ENCODE data around the gene CASK.
A peak's percentile ranks its signal among the peaks of the same experiment; 100 is the strongest.

Gene CASK

DNA sequence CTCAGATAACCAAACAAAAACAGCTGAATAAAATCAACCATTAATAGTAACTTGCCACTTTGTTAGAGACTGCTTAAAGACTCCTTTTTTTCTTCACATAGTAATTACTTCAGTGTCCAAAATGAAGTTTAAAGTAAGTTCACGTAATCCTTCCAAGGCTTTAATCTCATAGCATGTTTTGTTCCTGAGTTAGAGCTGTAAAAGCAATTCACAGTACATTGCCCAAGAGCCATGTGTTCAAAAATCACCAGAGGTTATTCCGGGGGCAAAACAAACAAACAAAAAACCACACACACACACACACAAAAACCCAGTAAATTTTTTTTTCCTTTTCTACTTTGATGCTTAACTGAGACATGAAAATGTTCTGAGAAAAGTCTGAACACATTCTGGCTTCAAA is 193.3 kb downstream of the CASK start:
- peak; percentile 72 for DNase-seq (ENCODE audit: low read depth)
- H3K4me3 ChIP-seq (ENCODE audit: low read depth, low read length), result no peak overlapping the region

DNA sequence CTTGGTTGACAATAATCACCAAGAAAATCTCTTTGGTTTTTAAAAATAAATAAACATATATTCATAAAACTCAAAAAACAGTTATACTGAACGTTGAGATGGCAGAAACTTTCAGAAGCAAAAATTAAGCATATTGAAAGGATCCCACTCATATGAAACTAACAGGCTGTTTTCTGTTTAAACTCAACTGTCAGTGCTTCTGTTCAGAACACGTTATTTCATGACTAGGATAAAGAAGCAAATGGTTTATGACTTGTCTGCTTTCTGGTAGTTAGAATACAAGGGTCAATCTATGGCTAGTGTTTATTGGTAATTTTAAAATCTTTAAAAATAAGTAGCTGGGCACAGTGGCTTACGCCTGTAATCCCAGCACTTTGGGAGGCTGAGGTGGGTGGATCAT is 195.2 kb downstream of the CASK start:
- DNase-seq (ENCODE audit: low read depth), result no peak
- H3K4me3 ChIP-seq (ENCODE audit: low read depth, low read length), result no peak overlapping the region
- TF ChIP-seq, protein P1, sequence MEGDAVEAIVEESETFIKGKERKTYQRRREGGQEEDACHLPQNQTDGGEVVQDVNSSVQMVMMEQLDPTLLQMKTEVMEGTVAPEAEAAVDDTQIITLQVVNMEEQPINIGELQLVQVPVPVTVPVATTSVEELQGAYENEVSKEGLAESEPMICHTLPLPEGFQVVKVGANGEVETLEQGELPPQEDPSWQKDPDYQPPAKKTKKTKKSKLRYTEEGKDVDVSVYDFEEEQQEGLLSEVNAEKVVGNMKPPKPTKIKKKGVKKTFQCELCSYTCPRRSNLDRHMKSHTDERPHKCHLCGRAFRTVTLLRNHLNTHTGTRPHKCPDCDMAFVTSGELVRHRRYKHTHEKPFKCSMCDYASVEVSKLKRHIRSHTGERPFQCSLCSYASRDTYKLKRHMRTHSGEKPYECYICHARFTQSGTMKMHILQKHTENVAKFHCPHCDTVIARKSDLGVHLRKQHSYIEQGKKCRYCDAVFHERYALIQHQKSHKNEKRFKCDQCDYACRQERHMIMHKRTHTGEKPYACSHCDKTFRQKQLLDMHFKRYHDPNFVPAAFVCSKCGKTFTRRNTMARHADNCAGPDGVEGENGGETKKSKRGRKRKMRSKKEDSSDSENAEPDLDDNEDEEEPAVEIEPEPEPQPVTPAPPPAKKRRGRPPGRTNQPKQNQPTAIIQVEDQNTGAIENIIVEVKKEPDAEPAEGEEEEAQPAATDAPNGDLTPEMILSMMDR (conservative IDR thresholded peaks at IDR 0.05; ENCODE audit: low read depth, low read length), result no peak

More for the DNA sequence above, 193.3 kb downstream of the CASK start:
- TF ChIP-seq, protein P1 (conservative IDR thresholded peaks at IDR 0.05; ENCODE audit: low read depth, low read length), result no peak

DNA sequence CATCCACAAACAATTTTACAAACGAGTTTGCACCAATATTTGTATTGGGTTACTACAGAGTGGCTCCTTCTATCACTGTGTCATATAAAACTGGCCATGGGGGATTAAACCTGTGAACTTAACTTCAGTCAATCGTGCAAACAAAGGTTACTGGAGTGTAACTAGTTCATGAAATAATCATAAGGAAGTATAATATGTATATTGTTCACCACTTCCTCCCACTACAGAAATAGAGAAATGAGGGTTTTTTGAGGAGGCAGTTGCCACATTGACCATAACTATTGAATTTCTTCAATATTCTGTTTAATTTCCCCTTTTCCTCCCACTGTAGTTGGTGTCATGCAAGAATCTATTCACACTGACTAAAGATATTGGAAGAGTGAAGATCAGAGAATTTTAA is 199.5 kb downstream of the CASK start, which contains the start of gene GPR82:
TSS of gene GPR82 (plus strand) at position 356 of the 400 bp plus-strand sequence. CDS start 2,846 bp downstream, outside the sequence.
- H3K4me3 ChIP-seq (ENCODE audit: low read depth, low read length), result no peak within 1 kb of the TSS
- no peak for DNase-seq (ENCODE audit: low read depth)
- TF ChIP-seq, protein P1 (conservative IDR thresholded peaks at IDR 0.05; ENCODE audit: low read depth, low read length), result no peak

DNA sequence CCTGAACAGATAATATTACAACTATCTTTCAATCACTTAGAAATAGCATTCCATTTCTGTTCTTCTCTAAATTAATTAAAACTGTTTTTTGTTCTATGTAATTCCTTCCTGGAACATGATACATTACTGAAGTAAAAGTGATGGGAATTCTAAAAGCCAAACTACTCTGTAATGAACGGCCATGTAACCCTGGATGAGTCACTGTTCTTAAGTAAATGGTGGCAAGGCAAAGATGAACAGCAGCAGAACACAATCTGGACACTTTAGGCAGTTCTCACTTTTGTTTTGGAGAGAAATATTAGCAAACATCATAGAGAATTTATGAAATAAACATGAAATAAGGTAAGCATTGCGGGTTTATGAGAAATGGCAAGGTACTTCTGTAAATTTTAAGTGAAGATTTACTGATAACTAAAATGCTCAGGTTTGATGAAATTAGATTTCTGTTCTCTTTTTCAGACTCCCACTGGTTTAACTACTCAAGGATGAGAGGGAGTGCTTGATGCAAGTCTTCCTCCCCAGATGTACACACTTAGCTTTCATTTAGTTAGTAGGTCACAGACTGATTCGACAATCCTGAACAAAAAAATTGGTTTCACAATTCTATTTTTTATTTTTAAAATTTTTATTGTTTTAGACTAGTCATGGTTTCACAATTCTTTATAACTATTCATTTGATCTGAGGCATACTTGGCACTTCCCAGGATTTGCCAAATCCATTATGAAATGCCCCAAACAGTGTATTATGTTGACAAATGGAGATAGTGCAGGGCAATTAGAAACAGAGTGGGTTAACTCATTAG is 200.3 kb downstream of the CASK start:
- TF ChIP-seq, protein P1 (conservative IDR thresholded peaks at IDR 0.05; ENCODE audit: low read depth, low read length), result no peak

DNA sequence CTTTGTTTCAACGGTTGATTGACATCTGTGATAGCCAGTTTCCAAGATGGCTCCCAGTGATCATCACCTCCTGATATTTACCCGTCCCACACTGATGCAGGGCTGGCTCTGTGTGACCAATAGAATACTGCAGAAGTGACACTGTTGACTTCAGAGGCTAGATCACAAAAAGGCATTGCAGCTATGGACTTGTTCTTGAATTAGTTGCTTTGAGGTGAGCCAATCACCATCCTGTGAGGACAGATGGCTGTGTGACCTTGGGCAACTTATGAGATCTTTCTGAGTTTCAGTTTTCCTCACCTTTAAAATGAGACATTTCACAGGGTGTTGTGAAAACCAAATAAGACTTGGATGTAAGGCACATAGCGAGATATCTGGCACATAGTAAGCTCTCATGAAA is 201.1 kb downstream of the CASK start:
- DNase-seq (ENCODE audit: low read depth), result no peak
- TF ChIP-seq, protein P1 (conservative IDR thresholded peaks at IDR 0.05; ENCODE audit: low read depth, low read length), result no peak
- no peak overlapping the region for H3K4me3 ChIP-seq (ENCODE audit: low read depth, low read length)

More for the DNA sequence above, 200.3 kb downstream of the CASK start:
- H3K4me3 ChIP-seq (ENCODE audit: low read depth, low read length), result no peak overlapping the region
- DNase-seq (ENCODE audit: low read depth), result peak; percentile 50

DNA sequence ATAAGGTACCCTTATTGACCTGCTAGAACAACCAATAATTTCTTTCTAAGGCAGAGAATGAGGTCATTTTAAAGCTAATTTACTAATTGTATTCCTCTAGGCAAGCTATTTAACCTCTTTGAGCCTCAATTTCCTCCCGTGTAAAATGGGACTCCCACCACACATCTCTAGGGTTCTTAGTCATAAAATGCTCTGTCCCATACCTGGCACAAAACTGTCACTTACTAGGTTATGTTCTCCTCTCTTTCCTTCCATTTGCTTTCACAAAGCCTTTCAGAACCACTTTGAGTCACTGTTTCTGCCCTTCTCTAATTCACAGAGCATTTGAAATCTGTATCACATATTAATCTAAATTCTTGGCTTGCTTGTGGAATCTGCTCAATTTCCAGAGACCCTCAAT is 201.8 kb downstream of the CASK start:
- DNase-seq (ENCODE audit: low read depth), result no peak
- H3K4me3 ChIP-seq (ENCODE audit: low read depth, low read length), result no peak overlapping the region
- TF ChIP-seq, protein P1 (conservative IDR thresholded peaks at IDR 0.05; ENCODE audit: low read depth, low read length), result no peak
